ENCODE data around the gene NEUROD4.
"Not testable (repeated sequence)": the region's sequence is repeated elsewhere in the genome, so short reads cannot be mapped to it uniquely, and the experiment has no call there.

The NEUROD4 gene

GRCh38 chr12:55019784-55020183 lies at the start of gene NEUROD4:
TSS of gene NEUROD4 (plus strand) at chr12:55019974. CDS start at chr12:55026440, 6,466 bp downstream.
- DNase-seq (ENCODE audit: low read depth, low spot score): no peak

- no peak for DNase-seq (ENCODE audit: low read depth, low spot score)
Measured at GRCh38 chr12:54970741-54971140, 49.0 kb upstream of the NEUROD4 start.

GRCh38 chr12:54973556-54973955 lies 46.2 kb upstream of the NEUROD4 start:
- no peak for DNase-seq (ENCODE audit: low read depth, low spot score)

- DNase-seq (ENCODE audit: low read depth, low spot score): no peak
Measured at GRCh38 chr12:54974279-54974678, 45.5 kb upstream of the NEUROD4 start.

GRCh38 chr12:54975272-54975671 lies 44.5 kb upstream of the NEUROD4 start:
- no peak for DNase-seq (ENCODE audit: low read depth, low spot score)

- DNase-seq (ENCODE audit: low read depth, low spot score): no peak
Measured at GRCh38 chr12:54975875-54976274, 43.9 kb upstream of the NEUROD4 start.

GRCh38 chr12:54977155-54977554 lies 42.6 kb upstream of the NEUROD4 start:
- DNase-seq (ENCODE audit: low read depth, low spot score): no peak

- DNase-seq (ENCODE audit: low read depth, low spot score): no peak
Measured at GRCh38 chr12:54977857-54978256, 41.9 kb upstream of the NEUROD4 start.

- no peak for DNase-seq (ENCODE audit: low read depth, low spot score)
Measured at GRCh38 chr12:54980341-54980740, 39.4 kb upstream of the NEUROD4 start.

- peak; percentile 9 for DNase-seq (ENCODE audit: low read depth, low spot score)
Measured at GRCh38 chr12:54981796-54982195, 38.0 kb upstream of the NEUROD4 start.

GRCh38 chr12:54983536-54984101 lies 36.2 kb upstream of the NEUROD4 start:
- DNase-seq (ENCODE audit: low read depth, low spot score): no peak

GRCh38 chr12:54984658-54985376 lies 35.0 kb upstream of the NEUROD4 start, which contains the start of gene TESPA1:
TSS of gene TESPA1 (minus strand) at chr12:54984762. CDS start at chr12:54974562, 10,200 bp downstream.
- peak; percentile 56 for DNase-seq (ENCODE audit: low read depth, low spot score)

GRCh38 chr12:54986773-54987172 lies 33.0 kb upstream of the NEUROD4 start:
- not testable (repeated sequence) for DNase-seq (ENCODE audit: low read depth, low spot score)

GRCh38 chr12:54987611-54988231 lies 32.1 kb upstream of the NEUROD4 start:
- no peak for DNase-seq (ENCODE audit: low read depth, low spot score)

- no peak for DNase-seq (ENCODE audit: low read depth, low spot score)
Measured at GRCh38 chr12:54988402-54989054, 31.2 kb upstream of the NEUROD4 start.

GRCh38 chr12:54989829-54990228 lies 29.9 kb upstream of the NEUROD4 start:
- DNase-seq (ENCODE audit: low read depth, low spot score): no peak

GRCh38 chr12:54991161-54991990 lies 28.4 kb upstream of the NEUROD4 start:
- no peak for DNase-seq (ENCODE audit: low read depth, low spot score)

GRCh38 chr12:54991991-54992375 lies 27.8 kb upstream of the NEUROD4 start:
- no peak for DNase-seq (ENCODE audit: low read depth, low spot score)

GRCh38 chr12:54993181-54993835 lies 26.5 kb upstream of the NEUROD4 start:
- DNase-seq (ENCODE audit: low read depth, low spot score): no peak

- DNase-seq (ENCODE audit: low read depth, low spot score): no peak
Measured at GRCh38 chr12:54996205-54996604, 23.6 kb upstream of the NEUROD4 start.

Measured in activated naive CD8-positive, alpha-beta T cell treated with anti-CD3 and anti-CD28 coated beads, Interleukin-2, amount 50 U/mL, for 16 hours (primary cell).